Skin epidermis (tissue), 12 donors: ENCODE results near the gene PSMD1.
"Not testable (repeated sequence)": the region's sequence is repeated elsewhere in the genome, so short reads cannot be mapped to it uniquely, and the experiment has no call there.

ENCODE experiments used
- H3K27ac ChIP-seq, 21 experiments: fragments of 200-600 bp; sonication (generic) in 11 of 21; one replicate each; pipeline ENCODE4 v1.5.0; 2020; ENCODE audit warnings: mild to moderate bottlenecking in 3 of 21, inconsistent platforms in 2 of 21, moderate library complexity in 2 of 21
- H3K4me3 ChIP-seq, 7 experiments: fragments of 200-600 bp; sonication (generic) in 2 of 7; one replicate each; pipeline ENCODE4 v1.5.0; 2020; ENCODE audit warnings: inconsistent platforms in 2 of 7, mild to moderate bottlenecking in 2 of 7, moderate library complexity in 1 of 7

Gene PSMD1

GRCh38 chr2:231100321-231100720 lies 43.7 kb downstream of the PSMD1 start:
- not testable (repeated sequence) for H3K27ac ChIP-seq, H3K4me3 ChIP-seq

- no peak overlapping the region for H3K4me3 ChIP-seq
These were observed 44.3 kb downstream of the PSMD1 start for GRCh38 chr2:231100990-231101389.

GRCh38 chr2:231102772-231103171 lies 46.1 kb downstream of the PSMD1 start:
- Histone ChIP-seq H3K4me3 (no peak overlapping the region), H3K27ac (peak overlapping the region in 2 of 21 experiments; percentile 21 to 45)

More at GRCh38 chr2:231100990-231101389, 44.3 kb downstream of the PSMD1 start:
- no peak overlapping the region for H3K27ac ChIP-seq

- peak overlapping the region in 3 of 21 experiments; percentile 23 to 54 (median 45) for H3K27ac ChIP-seq
- H3K4me3 ChIP-seq, result no peak overlapping the region
These were observed 47.5 kb downstream of the PSMD1 start for GRCh38 chr2:231104115-231104713.

GRCh38 chr2:231110551-231110950 lies 53.9 kb downstream of the PSMD1 start:
- peak overlapping the region in 1 of 21 experiments; percentile 4 for H3K27ac ChIP-seq
- no peak overlapping the region for H3K4me3 ChIP-seq

GRCh38 chr2:231111987-231112386 lies 55.3 kb downstream of the PSMD1 start:
- no peak overlapping the region for H3K27ac ChIP-seq

GRCh38 chr2:231113489-231113888 lies 56.8 kb downstream of the PSMD1 start:
- no peak overlapping the region for H3K4me3 ChIP-seq
- no peak overlapping the region for H3K27ac ChIP-seq

More at GRCh38 chr2:231111987-231112386, 55.3 kb downstream of the PSMD1 start:
- H3K4me3 ChIP-seq, result no peak overlapping the region

- H3K27ac ChIP-seq, result no peak overlapping the region
These were observed 59.0 kb downstream of the PSMD1 start for GRCh38 chr2:231115651-231116050.

GRCh38 chr2:231117148-231117547 lies 60.5 kb downstream of the PSMD1 start:
- H3K4me3 ChIP-seq, result no peak overlapping the region
- H3K27ac ChIP-seq, result no peak overlapping the region

More at GRCh38 chr2:231115651-231116050, 59.0 kb downstream of the PSMD1 start:
- no peak overlapping the region for H3K4me3 ChIP-seq

- no peak overlapping the region for H3K4me3 ChIP-seq
These were observed 61.4 kb downstream of the PSMD1 start for GRCh38 chr2:231117922-231118613.

GRCh38 chr2:231118614-231118942 lies 61.9 kb downstream of the PSMD1 start:
- Histone ChIP-seq H3K27ac (no peak overlapping the region), H3K4me3 (no peak overlapping the region)

More at GRCh38 chr2:231117922-231118613, 61.4 kb downstream of the PSMD1 start:
- H3K27ac ChIP-seq, result no peak overlapping the region

GRCh38 chr2:231123362-231123898 lies 66.8 kb downstream of the PSMD1 start:
- Histone ChIP-seq H3K4me3 (no peak overlapping the region), H3K27ac (peak overlapping the region in 6 of 21 experiments; percentile 11 to 56 (median 48))

- Histone ChIP-seq H3K4me3 (no peak within 1 kb of the TSS), H3K27ac (peak within 1 kb of the TSS in 4 of 21 experiments; percentile 4 to 56 (median 54))
These were observed 68.3 kb downstream of the PSMD1 start, which contains the start of gene HTR2B for GRCh38 chr2:231124838-231125568. Gene HTR2B, minus strand, starts transcription at chr2:231125042. Its CDS starts 1,278 bp downstream, at chr2:231123764.

GRCh38 chr2:231126123-231126522 lies 69.5 kb downstream of the PSMD1 start:
- H3K27ac ChIP-seq, result no peak overlapping the region
- no peak overlapping the region for H3K4me3 ChIP-seq

- no peak overlapping the region for H3K27ac ChIP-seq
These were observed 70.8 kb downstream of the PSMD1 start for GRCh38 chr2:231127480-231127879.

GRCh38 chr2:231127936-231128335 lies 71.3 kb downstream of the PSMD1 start:
- Histone ChIP-seq H3K4me3 (no peak overlapping the region), H3K27ac (no peak overlapping the region)

More at GRCh38 chr2:231127480-231127879, 70.8 kb downstream of the PSMD1 start:
- H3K4me3 ChIP-seq, result no peak overlapping the region

GRCh38 chr2:231128541-231128940 lies 71.9 kb downstream of the PSMD1 start:
- Histone ChIP-seq H3K27ac (no peak overlapping the region), H3K4me3 (no peak overlapping the region)

- Histone ChIP-seq H3K27ac (no peak overlapping the region), H3K4me3 (no peak overlapping the region)
These were observed 72.5 kb downstream of the PSMD1 start for GRCh38 chr2:231129216-231129615.

GRCh38 chr2:231130336-231131056 lies 73.8 kb downstream of the PSMD1 start:
- H3K27ac ChIP-seq, result peak overlapping the region in 1 of 21 experiments; percentile 23
- no peak overlapping the region for H3K4me3 ChIP-seq

GRCh38 chr2:231132129-231132528 lies 75.5 kb downstream of the PSMD1 start:
- no peak overlapping the region for H3K4me3 ChIP-seq
- no peak overlapping the region for H3K27ac ChIP-seq
